Spinal cord (tissue), 10 donors: ENCODE results near the gene TNNI2. TPM values are rescaled to one million over a fixed set of nuclear protein-coding genes. Genes with fewer than 3 reads are reported as not detected.

Experiments used
- DNase-seq, 6 donors: peaks; one replicate each; pipeline versions ENCODE4 v3.0.0 to v3.0.0-alpha.2; 2013 to 2015; ENCODE audit warnings: low spot score in 6 of 6, low read depth in 4 of 6
- H3K27ac ChIP-seq: one replicate; pipeline ENCODE4 v1.5.1; 2013; ENCODE audit warnings: low read depth, low read length, control low read depth
- H3K27me3 ChIP-seq: one replicate; pipeline ENCODE4 v1.6.1; 2013; ENCODE audit warnings: low read length; ENCODE audit not compliant: control insufficient read depth, insufficient read depth
- H3K36me3 ChIP-seq: one replicate; pipeline ENCODE4 v1.6.1; 2013; ENCODE audit warnings: low read length; ENCODE audit not compliant: control insufficient read depth, insufficient read depth
- H3K4me1 ChIP-seq: one replicate; pipeline ENCODE4 v1.6.1; 2013; ENCODE audit warnings: low read length; ENCODE audit not compliant: control insufficient read depth, insufficient read depth
- H3K4me3 ChIP-seq: one replicate; pipeline ENCODE4 v1.5.1; 2013; ENCODE audit warnings: low read depth, low read length, control low read depth
- H3K9me3 ChIP-seq: one replicate; pipeline ENCODE4 v1.6.1; 2013; ENCODE audit warnings: low read length; ENCODE audit not compliant: control insufficient read depth, insufficient read depth
- WGBS: methylation state at CpG from one replicate; pipeline ENCODE4 v1.1.5; 2013; ENCODE audit warnings: missing lambda C conversion rate; ENCODE audit not compliant: insufficient coverage; 5-methylcytosine and 5-hydroxymethylcytosine counted together
- polyA plus RNA-seq, 2 donors: library from polyadenylated mRNA; unstranded; fragments of 120-200 nt; gene quantifications; one replicate each; pipeline ENCODE4 v1.2.1, GENCODE V29; 2013; ENCODE audit not compliant: insufficient read length in 2 of 2
- total RNA-seq, 2 donors: library from RNA; depleted of rRNA in 1 of 2; stranded (reverse); fragments of 120-200 nt in 1 of 2; fragments of >200 nt in 1 of 2; gene quantifications; one replicate each; pipeline versions ENCODE4 v1.2.3 to v1.2.4, GENCODE V29; 2013 to 2014
- donor health status: healthy.

TNNI2 gene
- total and polyA plus RNA-seq, 4 donors = 0.35 to 9.4 (median 1.4) TPM

- Histone ChIP-seq H3K27ac (peak overlapping the region; percentile 29), H3K9me3 (no peaks in the 10 kb centered on the region), H3K27me3 (no peaks in the 10 kb centered on the region), H3K4me1 (peaks cover 41% of the 10 kb centered on the region), H3K36me3 (no peaks in the 10 kb centered on the region), H3K4me3 (no peak overlapping the region)
- DNase-seq = no peak
- 86% methylated on average over 27 of the region's 30 CpGs for WGBS
Observed at GRCh38 chr11:1878137-1879031, 39.6 kb downstream of the TNNI2 start.

- Histone ChIP-seq H3K9me3 (no peaks in the 10 kb centered on the region), H3K27me3 (no peaks in the 10 kb centered on the region), H3K4me1 (peaks cover 41% of the 10 kb centered on the region), H3K27ac (peak overlapping the region; percentile 79), H3K4me3 (no peak overlapping the region), H3K36me3 (no peaks in the 10 kb centered on the region)
- WGBS = 93% methylated on average over 9 of the region's 13 CpGs
- DNase-seq = no peak
Observed at GRCh38 chr11:1879342-1879940, 40.7 kb downstream of the TNNI2 start.

- H3K4me1 ChIP-seq = peaks cover 41% of the 10 kb centered on the region
- 84% methylated on average over 32 of the region's 32 CpGs for WGBS
- peak in 1 of 6 donors; percentile 33 for DNase-seq
Observed at GRCh38 chr11:1879941-1880720, 41.4 kb downstream of the TNNI2 start.

GRCh38 chr11:1880746-1881441 is 42.1 kb downstream of the TNNI2 start:
- 86% methylated on average over 8 of the region's 9 CpGs for whole genome bisulfite sequencing
- H3K36me3 ChIP-seq = no peaks in the 10 kb centered on the region
- H3K27me3 ChIP-seq = no peaks in the 10 kb centered on the region
- H3K9me3 ChIP-seq = no peaks in the 10 kb centered on the region
- H3K4me1 ChIP-seq = peaks cover 41% of the 10 kb centered on the region
- DNase-seq = no peak
- H3K27ac ChIP-seq = peak overlapping the region; percentile 79
- no peak overlapping the region for H3K4me3 ChIP-seq

More at GRCh38 chr11:1879941-1880720, 41.4 kb downstream of the TNNI2 start:
- Histone ChIP-seq H3K27me3 (no peaks in the 10 kb centered on the region), H3K9me3 (no peaks in the 10 kb centered on the region), H3K36me3 (no peaks in the 10 kb centered on the region), H3K4me3 (no peak overlapping the region), H3K27ac (peak overlapping the region; percentile 79)

- WGBS = 77% methylated on average over 36 of the region's 43 CpGs
- Histone ChIP-seq H3K27ac (peak overlapping the region; percentile 79), H3K4me3 (no peak overlapping the region), H3K36me3 (no peaks in the 10 kb centered on the region), H3K27me3 (no peaks in the 10 kb centered on the region), H3K9me3 (no peaks in the 10 kb centered on the region), H3K4me1 (peaks cover 33% of the 10 kb centered on the region)
- DNase-seq = peak in 1 of 6 donors; percentile 38
Observed at GRCh38 chr11:1881442-1882264, 42.9 kb downstream of the TNNI2 start.

- Histone ChIP-seq H3K4me3 (no peak overlapping the region), H3K4me1 (peaks cover 25% of the 10 kb centered on the region), H3K27me3 (no peaks in the 10 kb centered on the region), H3K36me3 (no peaks in the 10 kb centered on the region), H3K9me3 (no peaks in the 10 kb centered on the region), H3K27ac (peak overlapping the region; percentile 79)
- peak in 5 of 6 donors; percentile 29 to 84 (median 60) for DNase-seq
- 36% methylated on average over 23 of the region's 23 CpGs for WGBS
Observed at GRCh38 chr11:1882265-1883238, 43.8 kb downstream of the TNNI2 start.

- H3K27ac ChIP-seq = no peak overlapping the region
- WGBS = 89% methylated on average over 11 of the region's 14 CpGs
- no peaks in the 10 kb centered on the region for H3K27me3 ChIP-seq
- H3K9me3 ChIP-seq = no peaks in the 10 kb centered on the region
- peaks cover 25% of the 10 kb centered on the region for H3K4me1 ChIP-seq
- H3K4me3 ChIP-seq = no peak overlapping the region
- no peaks in the 10 kb centered on the region for H3K36me3 ChIP-seq
- DNase-seq = no peak
Observed at GRCh38 chr11:1883346-1884302, 44.8 kb downstream of the TNNI2 start.
